Activated CD4-positive, alpha-beta T cell treated with anti-CD3 and anti-CD28 coated beads for 48 hours (primary cell): ENCODE data around the gene ANAPC16.
A peak's percentile ranks its signal among the peaks of the same experiment; 100 is the strongest.
"Not testable (repeated sequence)": the region's sequence is repeated elsewhere in the genome, so short reads cannot be mapped to it uniquely, and the experiment has no call there.

Experiments used
- DNase-seq: peaks from one replicate; pipeline ENCODE4 v3.0.0-alpha.2; 2020

Gene ANAPC16

GRCh38 chr10:72215611-72216549 lies at the start of gene ANAPC16, which contains the start of gene ASCC1:
Gene ANAPC16, plus strand, starts transcription at chr10:72216012. Its CDS starts 7,903 bp downstream, at chr10:72223915.
Gene ASCC1, minus strand, starts transcription at chr10:72216276. Its CDS starts 2,978 bp downstream, at chr10:72213298.
- DNase-seq: peak; percentile 95

GRCh38 chr10:72167118-72167517 lies 48.7 kb upstream of the ANAPC16 start:
- DNase-seq: no peak

GRCh38 chr10:72170263-72170662 lies 45.5 kb upstream of the ANAPC16 start:
- DNase-seq: no peak

GRCh38 chr10:72170733-72171132 lies 45.1 kb upstream of the ANAPC16 start:
- DNase-seq: no peak

GRCh38 chr10:72171175-72171630 lies 44.6 kb upstream of the ANAPC16 start:
- no peak for DNase-seq

- DNase-seq: no peak
Observed at GRCh38 chr10:72173262-72173618, 42.6 kb upstream of the ANAPC16 start.

- DNase-seq: no peak
Observed at GRCh38 chr10:72173619-72174296, 42.1 kb upstream of the ANAPC16 start.

- no peak for DNase-seq
Observed at GRCh38 chr10:72174297-72174662, 41.5 kb upstream of the ANAPC16 start.

- DNase-seq: no peak
Observed at GRCh38 chr10:72175149-72175548, 40.7 kb upstream of the ANAPC16 start.

GRCh38 chr10:72176701-72177100 lies 39.1 kb upstream of the ANAPC16 start:
- DNase-seq: no peak

GRCh38 chr10:72177454-72177853 lies 38.4 kb upstream of the ANAPC16 start:
- no peak for DNase-seq

- no peak for DNase-seq
Observed at GRCh38 chr10:72184156-72184555, 31.7 kb upstream of the ANAPC16 start.

- DNase-seq: no peak
Observed at GRCh38 chr10:72186258-72186981, 29.4 kb upstream of the ANAPC16 start.

- DNase-seq: no peak
Observed at GRCh38 chr10:72186982-72187330, 28.9 kb upstream of the ANAPC16 start.

- DNase-seq: no peak
Observed at GRCh38 chr10:72194949-72195348, 20.9 kb upstream of the ANAPC16 start.

GRCh38 chr10:72200883-72201282 lies 14.9 kb upstream of the ANAPC16 start:
- DNase-seq: no peak

GRCh38 chr10:72201293-72201692 lies 14.5 kb upstream of the ANAPC16 start:
- no peak for DNase-seq

GRCh38 chr10:72204296-72204695 lies 11.5 kb upstream of the ANAPC16 start:
- no peak for DNase-seq

GRCh38 chr10:72204724-72205123 lies 11.1 kb upstream of the ANAPC16 start:
- DNase-seq: no peak

- DNase-seq: no peak
Observed at GRCh38 chr10:72206511-72207229, 9.1 kb upstream of the ANAPC16 start.

GRCh38 chr10:72208526-72208925 lies 7.3 kb upstream of the ANAPC16 start:
- not testable (repeated sequence) for DNase-seq

- not testable (repeated sequence) for DNase-seq
Observed at GRCh38 chr10:72211381-72211780, 4.4 kb upstream of the ANAPC16 start.

- not testable (repeated sequence) for DNase-seq
Observed at GRCh38 chr10:72211832-72212231, 4.0 kb upstream of the ANAPC16 start.
